ENCODE data around the gene COL3A1.

COL3A1 gene

GRCh38 chr2:188974164-188974563, at the start of gene COL3A1:
TSS of gene COL3A1 (plus strand) at chr2:188974373. CDS start at chr2:188974490, 117 bp downstream.
- FAIRE-seq = no peak
- DNase-seq (ENCODE audit: insufficient read length, low spot score) = no peak

- FAIRE-seq = no peak
- no peak for DNase-seq (ENCODE audit: insufficient read length, low spot score)
Observed at GRCh38 chr2:188928643-188929042, 45.5 kb upstream of the COL3A1 start.

- no peak for FAIRE-seq
- DNase-seq (ENCODE audit: insufficient read length, low spot score) = no peak
Observed at GRCh38 chr2:188931361-188931760, 42.8 kb upstream of the COL3A1 start.

GRCh38 chr2:188937228-188938220, 36.6 kb upstream of the COL3A1 start:
- no peak for DNase-seq (ENCODE audit: insufficient read length, low spot score)
- FAIRE-seq = no peak

- DNase-seq (ENCODE audit: insufficient read length, low spot score) (no peak), FAIRE-seq (no peak)
Observed at GRCh38 chr2:188940171-188940570, 34.0 kb upstream of the COL3A1 start.

- DNase-seq (ENCODE audit: insufficient read length, low spot score) = no peak
- FAIRE-seq = no peak
Observed at GRCh38 chr2:188944442-188944841, 29.7 kb upstream of the COL3A1 start.

DNA sequence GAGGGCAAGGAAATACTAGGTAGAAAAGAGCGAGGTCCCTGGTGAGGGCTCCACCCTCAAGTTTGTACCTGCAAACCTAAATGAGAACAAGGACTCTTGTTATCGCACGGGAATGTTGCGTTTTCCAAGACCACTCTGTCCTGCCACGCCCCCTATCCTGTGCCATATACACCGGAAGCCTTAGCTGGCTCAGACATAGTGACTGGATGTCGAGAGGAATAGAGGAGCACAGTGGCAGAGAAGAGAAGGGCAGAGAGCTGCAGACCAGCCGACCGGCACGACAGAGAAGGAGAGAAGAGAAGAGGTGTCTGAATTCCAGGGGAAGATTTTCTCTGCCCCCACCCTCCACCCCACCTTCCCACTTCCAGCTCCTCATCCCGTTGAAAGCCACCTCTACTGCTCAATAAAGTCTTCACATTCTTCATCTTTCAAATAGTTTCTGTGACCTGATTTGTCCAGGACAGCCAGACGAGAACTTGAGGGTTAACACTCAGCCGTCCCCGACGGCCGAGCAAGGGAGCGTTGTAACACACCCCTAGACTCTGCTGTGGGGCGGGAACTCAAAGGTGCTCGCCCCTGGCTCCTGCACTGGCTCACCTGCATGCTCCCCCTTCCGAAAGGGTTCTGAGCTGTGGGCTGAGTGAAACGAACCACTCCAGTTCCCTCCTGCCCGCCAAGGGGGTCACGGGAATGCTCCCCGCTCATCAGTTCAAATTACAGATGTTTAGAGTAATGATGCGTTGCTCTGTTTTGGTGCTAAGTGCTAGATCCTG, 24.9 kb upstream of the COL3A1 start:
- FAIRE-seq (no peak), DNase-seq (ENCODE audit: insufficient read length, low spot score) (no peak)

DNA sequence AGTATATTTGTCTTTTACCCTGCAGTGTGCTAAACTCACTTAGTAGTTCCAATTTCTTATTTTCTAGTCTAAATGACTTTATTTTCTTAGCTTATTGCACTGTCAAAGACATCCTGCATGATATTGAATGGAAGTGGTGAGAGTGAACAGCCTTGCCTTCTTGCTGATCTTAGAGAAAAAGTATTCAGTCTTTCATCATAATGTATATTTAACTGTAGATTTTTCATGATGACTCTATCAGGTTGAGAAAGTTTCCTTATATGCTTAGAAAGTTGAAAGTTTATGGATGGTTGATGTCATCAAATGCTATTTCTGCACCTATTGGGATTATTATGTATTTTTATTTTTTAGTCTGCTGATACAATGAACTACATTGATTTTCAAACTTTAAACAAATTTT, 21.3 kb upstream of the COL3A1 start:
- DNase-seq (ENCODE audit: insufficient read length, low spot score) (no peak), FAIRE-seq (no peak)

DNA sequence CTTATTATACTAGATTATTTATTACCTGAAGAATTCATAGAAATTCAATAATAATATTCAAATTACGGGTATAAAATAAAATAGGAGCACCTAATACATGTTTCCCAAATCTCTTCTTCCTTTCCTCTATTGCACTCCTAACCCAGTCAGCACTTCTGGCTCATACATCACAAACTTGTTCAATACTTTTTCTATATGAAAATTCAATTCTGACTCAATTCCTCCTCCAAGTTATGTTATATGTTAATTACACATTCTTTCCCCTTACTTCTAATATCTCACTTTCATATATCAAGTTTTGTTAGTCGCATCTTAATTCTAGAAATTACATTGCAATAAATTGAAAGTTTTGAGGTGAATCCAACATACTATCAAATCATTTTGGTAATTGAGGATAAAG, 17.9 kb upstream of the COL3A1 start:
- no peak for DNase-seq (ENCODE audit: insufficient read length, low spot score)
- FAIRE-seq = no peak

- FAIRE-seq (no peak), DNase-seq (ENCODE audit: insufficient read length, low spot score) (no peak)
Observed at GRCh38 chr2:188956961-188957360, 17.2 kb upstream of the COL3A1 start.

GRCh38 chr2:188957646-188958045, 16.5 kb upstream of the COL3A1 start:
- DNase-seq (ENCODE audit: insufficient read length, low spot score) (no peak), FAIRE-seq (no peak)

DNA sequence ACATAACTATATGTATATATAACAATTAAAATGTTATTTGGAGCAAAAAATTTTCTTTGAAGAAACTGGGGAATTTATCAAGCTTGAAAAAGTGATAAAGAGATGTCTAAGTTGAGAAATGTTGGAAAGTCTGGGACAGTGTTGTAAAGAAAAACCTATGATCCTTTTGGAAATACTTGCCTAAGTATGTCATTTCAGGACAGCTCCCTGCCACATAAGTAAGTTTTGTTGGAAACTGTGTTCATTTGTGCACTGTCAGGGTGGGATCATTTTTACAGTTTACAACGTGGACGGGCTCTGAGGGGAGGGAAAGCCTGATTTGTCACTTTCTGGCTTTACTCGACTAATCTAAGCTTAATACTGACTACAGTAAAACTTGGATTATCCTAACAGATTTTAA, 10.4 kb upstream of the COL3A1 start:
- no peak for FAIRE-seq

GRCh38 chr2:188964976-188965546, 9.1 kb upstream of the COL3A1 start:
- DNase-seq (ENCODE audit: insufficient read length, low spot score) = no peak
- FAIRE-seq = no peak

More for the DNA sequence above, 10.4 kb upstream of the COL3A1 start:
- no peak for DNase-seq (ENCODE audit: insufficient read length, low spot score)

DNA sequence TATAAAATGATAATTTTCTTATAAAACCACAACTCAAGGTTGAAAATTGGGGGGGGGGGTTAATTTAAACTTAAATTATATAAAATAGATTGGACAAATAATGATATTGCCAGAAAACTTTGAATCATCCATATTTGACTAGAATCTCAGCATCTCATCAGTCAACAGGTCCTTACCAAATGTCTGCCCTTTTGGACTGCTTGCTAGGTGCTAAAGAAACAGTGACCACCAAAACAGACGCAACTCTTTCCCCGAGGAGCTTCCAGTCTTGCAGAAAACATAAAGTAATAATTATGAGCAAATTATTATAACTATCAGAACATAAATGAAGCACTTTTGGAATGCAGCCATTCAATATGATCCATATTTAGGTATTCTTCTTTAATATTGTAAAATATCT, 8.6 kb upstream of the COL3A1 start:
- DNase-seq (ENCODE audit: insufficient read length, low spot score) = no peak
- no peak for FAIRE-seq

DNA sequence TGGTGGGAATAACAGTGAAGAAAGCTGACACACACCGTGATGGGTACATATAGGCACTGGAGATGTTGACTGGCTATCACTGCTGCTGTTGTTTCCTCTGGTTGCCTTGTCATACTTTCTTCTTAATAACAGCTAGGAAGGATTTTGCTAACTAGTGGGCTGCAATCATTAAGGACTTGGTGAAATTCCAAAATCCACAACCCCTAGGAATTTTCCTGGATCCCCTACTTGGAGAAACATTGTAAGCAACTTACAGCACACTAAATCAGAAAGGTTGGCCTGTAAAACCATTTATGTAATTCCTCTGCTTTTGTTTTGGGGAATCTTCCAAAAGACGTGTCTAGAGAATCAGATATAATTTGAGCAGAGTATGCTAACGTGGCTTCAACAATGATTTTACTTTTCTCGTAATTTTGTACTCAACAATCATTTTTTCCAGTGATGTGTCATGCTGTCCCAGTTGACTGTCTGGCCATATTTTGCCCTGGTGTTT, 8.0 kb upstream of the COL3A1 start:
- FAIRE-seq (no peak), DNase-seq (ENCODE audit: insufficient read length, low spot score) (no peak)

- no peak for FAIRE-seq
- DNase-seq (ENCODE audit: insufficient read length, low spot score) = no peak
Observed at GRCh38 chr2:188966728-188967440, 7.3 kb upstream of the COL3A1 start.

- no peak for DNase-seq (ENCODE audit: insufficient read length, low spot score)
- no peak for FAIRE-seq
Observed at GRCh38 chr2:188969236-188969635, 4.9 kb upstream of the COL3A1 start.

DNA sequence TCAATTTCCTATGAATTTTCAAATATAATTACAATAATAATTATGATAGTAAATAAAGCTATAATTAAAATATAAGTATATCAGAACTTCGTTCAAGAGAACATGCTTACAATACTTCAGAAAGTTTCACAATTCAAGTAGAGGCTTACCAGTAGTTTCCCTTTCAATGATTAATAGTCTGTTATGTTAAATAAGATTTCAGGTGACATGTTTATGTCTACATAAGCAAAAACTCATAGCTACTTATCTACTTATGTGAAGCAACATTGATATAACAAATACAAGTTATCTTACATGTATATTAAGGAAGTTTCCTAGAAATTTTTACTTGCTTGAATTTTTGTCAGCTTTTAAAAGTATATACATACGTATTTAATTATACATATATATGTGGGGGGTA, 4.5 kb upstream of the COL3A1 start:
- no peak for FAIRE-seq

DNA sequence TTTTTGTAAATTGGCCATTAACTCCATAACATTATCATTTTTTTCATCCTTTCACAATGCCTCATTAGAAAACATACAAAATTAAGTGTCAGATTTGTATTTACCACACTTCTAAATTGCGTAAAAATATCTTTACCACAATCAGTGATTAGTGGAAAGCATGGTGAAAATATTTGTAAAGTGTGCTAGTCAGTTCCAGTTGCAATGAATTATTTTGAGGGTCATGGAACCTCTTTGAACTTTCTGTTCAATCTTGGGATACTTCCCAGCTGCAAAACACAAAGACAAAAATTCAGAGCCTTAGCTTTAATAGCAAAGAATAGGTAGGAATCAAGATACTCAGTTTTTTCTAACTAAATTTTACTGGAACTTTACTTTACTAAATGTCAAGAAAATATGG, 4.0 kb upstream of the COL3A1 start:
- FAIRE-seq = no peak
- DNase-seq (ENCODE audit: insufficient read length, low spot score) = no peak

More for the DNA sequence above, 4.5 kb upstream of the COL3A1 start:
- no peak for DNase-seq (ENCODE audit: insufficient read length, low spot score)

- DNase-seq (ENCODE audit: insufficient read length, low spot score) = no peak
- FAIRE-seq = no peak
Observed at GRCh38 chr2:188971432-188971861, 2.7 kb upstream of the COL3A1 start.
